ENCODE measurements around the gene PTPRK. TPM values are rescaled to one million over a fixed set of nuclear protein-coding genes. Genes with fewer than 3 reads are reported as not detected.

Gene PTPRK
- total and polyA plus RNA-seq, 12 donors: 3.2 to 22.4 (median 15.0) TPM

DNA sequence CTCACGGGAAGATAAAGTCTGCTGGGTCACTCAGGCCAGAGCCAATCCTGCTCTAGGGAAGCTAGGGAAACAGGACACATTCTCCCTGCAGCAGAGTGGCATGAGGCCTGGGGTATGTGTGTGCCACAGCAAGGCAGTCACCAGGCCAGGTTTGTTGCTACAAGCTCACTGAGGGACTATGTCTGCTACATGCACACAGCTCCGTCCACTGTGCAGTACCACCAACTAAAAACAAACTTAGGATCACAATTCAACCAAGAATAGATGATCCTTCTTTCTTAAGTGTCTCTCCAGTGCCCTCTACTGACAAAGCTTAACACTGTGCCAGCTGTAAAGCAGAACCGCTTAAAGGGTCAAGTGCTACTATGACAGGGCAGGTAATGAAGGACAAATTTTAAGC, 192.5 kb downstream of the PTPRK start:
- intact Hi-C loops (cut with DNase I): no loop called here
- no peaks in the 10 kb centered on the region for H3K4me1 ChIP-seq (replicated peaks in 1 of 2)
- DNase-seq: peak in 1 of 7 donors; percentile 2
- H3K4me3 ChIP-seq: no peak overlapping the region
- no peaks in the 10 kb centered on the region for H3K27me3 ChIP-seq
- 90 to 95% (median 93%) methylated on average over 3 of the region's 3 CpGs for WGBS, 4 donors
- peaks cover 0 to 4% (median 0%) of the 10 kb centered on the region in 3 donors for H3K9me3 ChIP-seq (replicated peaks in 1 of 3)
- no peak overlapping the region for H3K27ac ChIP-seq
- TF ChIP-seq POLR2A (IDR thresholded peaks at IDR 0.05): no peak
- TF ChIP-seq, protein P1, sequence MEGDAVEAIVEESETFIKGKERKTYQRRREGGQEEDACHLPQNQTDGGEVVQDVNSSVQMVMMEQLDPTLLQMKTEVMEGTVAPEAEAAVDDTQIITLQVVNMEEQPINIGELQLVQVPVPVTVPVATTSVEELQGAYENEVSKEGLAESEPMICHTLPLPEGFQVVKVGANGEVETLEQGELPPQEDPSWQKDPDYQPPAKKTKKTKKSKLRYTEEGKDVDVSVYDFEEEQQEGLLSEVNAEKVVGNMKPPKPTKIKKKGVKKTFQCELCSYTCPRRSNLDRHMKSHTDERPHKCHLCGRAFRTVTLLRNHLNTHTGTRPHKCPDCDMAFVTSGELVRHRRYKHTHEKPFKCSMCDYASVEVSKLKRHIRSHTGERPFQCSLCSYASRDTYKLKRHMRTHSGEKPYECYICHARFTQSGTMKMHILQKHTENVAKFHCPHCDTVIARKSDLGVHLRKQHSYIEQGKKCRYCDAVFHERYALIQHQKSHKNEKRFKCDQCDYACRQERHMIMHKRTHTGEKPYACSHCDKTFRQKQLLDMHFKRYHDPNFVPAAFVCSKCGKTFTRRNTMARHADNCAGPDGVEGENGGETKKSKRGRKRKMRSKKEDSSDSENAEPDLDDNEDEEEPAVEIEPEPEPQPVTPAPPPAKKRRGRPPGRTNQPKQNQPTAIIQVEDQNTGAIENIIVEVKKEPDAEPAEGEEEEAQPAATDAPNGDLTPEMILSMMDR (IDR thresholded peaks at IDR 0.05): peak in 4 of 6 experiments; percentile 10 to 39 (median 32)
- H3K36me3 ChIP-seq (replicated peaks in 1 of 2): no peaks in the 10 kb centered on the region

DNA sequence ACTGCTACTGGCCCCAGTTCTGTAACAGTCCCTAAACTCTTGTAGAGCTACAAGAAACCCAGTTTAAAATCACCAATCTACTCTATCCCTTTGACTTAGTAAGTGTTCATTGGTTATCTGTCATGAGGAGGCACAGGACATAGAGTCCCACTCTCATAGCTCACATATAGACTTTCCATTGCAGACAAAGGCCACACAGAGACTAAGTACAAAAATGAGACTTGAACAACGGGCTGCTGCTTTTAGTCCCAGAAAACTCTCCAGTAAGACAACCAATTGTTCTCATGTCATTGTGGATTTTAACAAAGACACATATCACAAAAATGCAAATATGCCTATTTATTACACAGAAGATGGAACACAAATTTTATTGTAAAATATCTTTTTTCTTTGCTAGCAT, 197.4 kb downstream of the PTPRK start:
- 88 to 94% (median 91%) methylated on average over 1 of the region's 1 CpG for WGBS, 4 donors
- no peak overlapping the region for H3K27ac ChIP-seq
- TF ChIP-seq, protein P1 (IDR thresholded peaks at IDR 0.05): no peak
- no peak for TF ChIP-seq POLR2A (IDR thresholded peaks at IDR 0.05)
- H3K27me3 ChIP-seq: no peaks in the 10 kb centered on the region
- no peak for DNase-seq
- intact Hi-C loops (cut with DNase I): no loop called here
- H3K36me3 ChIP-seq (replicated peaks in 1 of 2): no peaks in the 10 kb centered on the region
- H3K4me3 ChIP-seq: no peak overlapping the region
- H3K9me3 ChIP-seq (replicated peaks in 1 of 3): no peaks in the 10 kb centered on the region
- H3K4me1 ChIP-seq (replicated peaks in 1 of 2): peaks cover 0 to 4% of the 10 kb centered on the region in 2 donors

DNA sequence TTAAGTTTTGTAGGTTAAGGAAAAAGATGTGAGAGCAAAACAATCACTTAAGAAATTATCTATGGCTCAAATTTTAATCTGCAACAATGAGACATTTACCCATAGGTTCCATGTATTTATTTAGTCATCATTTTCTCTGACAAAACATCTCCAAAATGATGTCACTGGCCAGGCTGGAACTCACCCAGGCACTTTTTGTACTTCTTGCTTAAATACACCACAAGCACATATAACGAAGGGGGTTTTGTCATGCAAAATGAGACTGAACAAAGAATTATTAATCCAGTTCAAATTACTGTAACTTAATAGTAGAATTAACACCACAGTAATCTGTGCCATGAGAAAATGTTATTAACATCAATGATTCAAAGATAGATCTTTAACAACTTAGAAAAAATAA, 200.5 kb downstream of the PTPRK start:
- intact Hi-C loops (cut with DNase I): no loop called here
- 93 to 100% (median 96%) methylated on average over 1 of the region's 1 CpG for WGBS, 4 donors
- Histone ChIP-seq H3K36me3 (replicated peaks in 1 of 2) (no peaks in the 10 kb centered on the region), H3K27ac (no peak overlapping the region), H3K4me3 (no peak overlapping the region), H3K4me1 (replicated peaks in 1 of 2) (peaks cover 0 to 4% of the 10 kb centered on the region in 2 donors), H3K9me3 (replicated peaks in 1 of 3) (no peaks in the 10 kb centered on the region), H3K27me3 (no peaks in the 10 kb centered on the region)
- no peak for DNase-seq
- TF ChIP-seq, protein P1 (IDR thresholded peaks at IDR 0.05): no peak
- TF ChIP-seq POLR2A (IDR thresholded peaks at IDR 0.05): no peak

DNA sequence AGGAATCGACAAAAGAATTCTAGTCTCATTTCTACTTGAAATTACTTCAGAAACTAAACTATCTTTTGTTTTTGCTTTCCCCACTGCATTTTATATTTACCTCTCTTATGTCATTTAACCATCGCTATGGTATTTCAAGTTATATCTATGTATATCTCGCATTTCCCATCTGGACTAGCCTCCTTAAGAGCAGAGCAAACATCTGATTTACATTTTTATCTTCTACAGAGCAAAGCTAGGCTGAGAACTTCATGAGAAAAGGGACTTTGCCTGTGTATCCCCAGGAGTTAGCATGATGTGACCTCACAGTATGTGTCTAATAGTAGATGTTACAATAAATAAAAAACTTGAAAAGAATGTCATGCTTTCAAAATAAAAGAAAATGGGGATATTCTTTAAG, 201.2 kb downstream of the PTPRK start:
- no peak for TF ChIP-seq POLR2A (IDR thresholded peaks at IDR 0.05)
- TF ChIP-seq, protein P1 (IDR thresholded peaks at IDR 0.05): no peak
- Histone ChIP-seq H3K27ac (no peak overlapping the region), H3K4me3 (no peak overlapping the region), H3K9me3 (replicated peaks in 1 of 3) (no peaks in the 10 kb centered on the region), H3K27me3 (no peaks in the 10 kb centered on the region), H3K4me1 (replicated peaks in 1 of 2) (peaks cover 0 to 4% of the 10 kb centered on the region in 2 donors), H3K36me3 (replicated peaks in 1 of 2) (no peaks in the 10 kb centered on the region)
- DNase-seq: no peak
- intact Hi-C loops (cut with DNase I): no loop called here
- WGBS, 4 donors: 92 to 99% (median 95%) methylated on average over 3 of the region's 3 CpGs
